ENCODE results near the gene GRIN2B. TPM values are rescaled to one million over a fixed set of nuclear protein-coding genes. Genes with fewer than 3 reads are reported as not detected.
A peak's percentile ranks its signal among the peaks of the same experiment; 100 is the strongest.

Gene GRIN2B
- total RNA-seq, 2 donors from 2014 or later: 2.1 to 8.1 TPM

DNA sequence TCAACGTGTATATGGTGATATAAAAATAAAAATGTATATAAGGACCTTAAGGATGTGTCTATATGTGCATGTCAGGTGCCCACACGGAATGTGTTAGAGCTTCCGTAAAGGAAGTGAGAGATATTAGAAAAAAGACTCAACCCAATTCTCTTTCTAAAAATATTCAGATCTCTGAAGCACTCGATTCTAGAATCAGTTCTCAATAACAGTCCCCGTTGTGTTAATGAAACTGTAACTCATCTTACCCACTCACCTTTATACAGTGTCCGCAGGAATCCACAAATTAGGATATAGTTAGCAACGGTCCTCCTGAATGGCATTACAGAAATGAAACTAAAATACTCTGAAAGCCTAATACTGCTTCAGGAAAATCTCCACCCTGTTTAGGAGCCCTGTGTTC, 29.3 kb downstream of the GRIN2B start:
- Histone ChIP-seq H3K4me3 (ENCODE audit: low read length) (no peak overlapping the region), H3K27me3 (ENCODE audit: control insufficient read depth, insufficient read depth, low read length, poor library complexity, severe bottlenecking) (no peaks in the 10 kb centered on the region), H3K27ac (ENCODE audit: low read depth, low read length) (no peak overlapping the region), H3K9ac (ENCODE audit: extremely low read depth, low read length, poor library complexity, severe bottlenecking) (no peak overlapping the region), H3K36me3 (ENCODE audit: control insufficient read depth, insufficient read depth, low read length) (no peaks in the 10 kb centered on the region), H3K4me1 (ENCODE audit: control insufficient read depth, insufficient read depth, low read length) (no peaks in the 10 kb centered on the region), H3K9me3 (ENCODE audit: control insufficient read depth, low read length) (peaks cover 16% of the 10 kb centered on the region)
- Mint-ChIP-seq H3K27ac (no peak overlapping the region), H3K36me3 (ENCODE audit: low read depth) (peaks cover 2% of the 10 kb centered on the region), H3K27me3 (ENCODE audit: insufficient read depth) (peaks cover 71% of the 10 kb centered on the region), H3K4me3 (no peak overlapping the region), H3K4me1 (peaks cover 19% of the 10 kb centered on the region), H3K9me3 (peaks cover 3% of the 10 kb centered on the region)
- TF ChIP-seq, protein P1, sequence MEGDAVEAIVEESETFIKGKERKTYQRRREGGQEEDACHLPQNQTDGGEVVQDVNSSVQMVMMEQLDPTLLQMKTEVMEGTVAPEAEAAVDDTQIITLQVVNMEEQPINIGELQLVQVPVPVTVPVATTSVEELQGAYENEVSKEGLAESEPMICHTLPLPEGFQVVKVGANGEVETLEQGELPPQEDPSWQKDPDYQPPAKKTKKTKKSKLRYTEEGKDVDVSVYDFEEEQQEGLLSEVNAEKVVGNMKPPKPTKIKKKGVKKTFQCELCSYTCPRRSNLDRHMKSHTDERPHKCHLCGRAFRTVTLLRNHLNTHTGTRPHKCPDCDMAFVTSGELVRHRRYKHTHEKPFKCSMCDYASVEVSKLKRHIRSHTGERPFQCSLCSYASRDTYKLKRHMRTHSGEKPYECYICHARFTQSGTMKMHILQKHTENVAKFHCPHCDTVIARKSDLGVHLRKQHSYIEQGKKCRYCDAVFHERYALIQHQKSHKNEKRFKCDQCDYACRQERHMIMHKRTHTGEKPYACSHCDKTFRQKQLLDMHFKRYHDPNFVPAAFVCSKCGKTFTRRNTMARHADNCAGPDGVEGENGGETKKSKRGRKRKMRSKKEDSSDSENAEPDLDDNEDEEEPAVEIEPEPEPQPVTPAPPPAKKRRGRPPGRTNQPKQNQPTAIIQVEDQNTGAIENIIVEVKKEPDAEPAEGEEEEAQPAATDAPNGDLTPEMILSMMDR (conservative IDR thresholded peaks at IDR 0.05): no peak
- DNase-seq: no peak
- WGBS, 2 experiments (ENCODE audit: insufficient coverage in 1 of 2, insufficient read length in 1 of 2): 96 to 100% methylated on average over 5 to 7 of the region's 7 CpGs

DNA sequence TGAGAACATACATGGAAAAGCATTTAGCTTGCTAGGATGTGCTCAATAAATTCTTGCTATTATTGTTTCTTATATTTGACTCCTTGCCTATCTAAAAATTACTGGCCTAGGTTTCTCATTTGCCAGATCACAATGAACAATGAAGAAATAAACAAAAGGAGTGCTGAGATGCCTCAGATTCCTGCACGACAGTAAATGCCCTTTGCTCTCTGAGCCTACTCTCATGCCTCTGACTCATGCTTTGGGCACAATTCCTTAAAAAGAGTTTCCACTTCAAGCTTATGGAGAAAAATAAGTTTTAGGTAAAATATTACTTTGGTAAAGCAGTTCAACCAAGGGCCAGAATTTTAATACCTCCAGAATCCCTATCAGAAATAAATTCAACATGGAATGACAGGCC, 30.9 kb downstream of the GRIN2B start:
- Mint-ChIP-seq H3K27ac (no peak overlapping the region), H3K36me3 (ENCODE audit: low read depth) (peaks cover 2% of the 10 kb centered on the region), H3K9me3 (peaks cover 3% of the 10 kb centered on the region), H3K4me1 (peaks cover 27% of the 10 kb centered on the region), H3K27me3 (ENCODE audit: insufficient read depth) (peaks cover 61% of the 10 kb centered on the region), H3K4me3 (no peak overlapping the region)
- 30 to 65% methylated on average over 1 of the region's 1 CpG for WGBS, 2 experiments (ENCODE audit: insufficient coverage in 1 of 2, insufficient read length in 1 of 2)
- DNase-seq: no peak
- Histone ChIP-seq H3K4me3 (ENCODE audit: low read length) (no peak overlapping the region), H3K9ac (ENCODE audit: extremely low read depth, low read length, poor library complexity, severe bottlenecking) (no peak overlapping the region), H3K27me3 (ENCODE audit: control insufficient read depth, insufficient read depth, low read length, poor library complexity, severe bottlenecking) (no peaks in the 10 kb centered on the region), H3K27ac (ENCODE audit: low read depth, low read length) (peak overlapping the region; percentile 27), H3K9me3 (ENCODE audit: control insufficient read depth, low read length) (peaks cover 10% of the 10 kb centered on the region), H3K36me3 (ENCODE audit: control insufficient read depth, insufficient read depth, low read length) (no peaks in the 10 kb centered on the region), H3K4me1 (ENCODE audit: control insufficient read depth, insufficient read depth, low read length) (peaks cover 5% of the 10 kb centered on the region)
- TF ChIP-seq, protein P1 (conservative IDR thresholded peaks at IDR 0.05): no peak

DNA sequence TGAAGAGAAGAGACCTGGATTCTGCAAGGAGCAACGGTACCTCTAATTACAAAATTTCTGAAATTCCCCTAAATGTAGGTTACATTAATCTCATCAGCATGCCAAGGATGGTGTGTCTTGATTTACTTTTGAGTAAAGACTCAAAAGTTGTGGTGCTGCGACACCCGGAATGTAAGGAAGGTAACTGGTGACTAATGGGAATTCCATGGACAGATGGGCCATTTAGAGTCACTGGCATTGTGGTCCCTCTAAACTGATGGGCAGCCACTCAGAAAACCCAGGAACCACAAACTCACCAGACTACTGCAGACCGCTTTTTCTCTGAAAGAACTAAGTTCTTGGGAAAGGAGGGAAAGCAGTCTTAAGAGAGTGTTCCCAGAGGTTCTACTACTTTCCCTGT, 32.8 kb downstream of the GRIN2B start:
- H3K9ac ChIP-seq (ENCODE audit: extremely low read depth, low read length, poor library complexity, severe bottlenecking): no peak overlapping the region
- no peak overlapping the region for H3K27ac Mint-ChIP-seq

More for the DNA sequence above, 32.8 kb downstream of the GRIN2B start:
- no peaks in the 10 kb centered on the region for H3K9me3 Mint-ChIP-seq
- no peaks in the 10 kb centered on the region for H3K36me3 Mint-ChIP-seq (ENCODE audit: low read depth)
- Histone ChIP-seq H3K27ac (ENCODE audit: low read depth, low read length) (no peak overlapping the region), H3K36me3 (ENCODE audit: control insufficient read depth, insufficient read depth, low read length) (no peaks in the 10 kb centered on the region), H3K4me1 (ENCODE audit: control insufficient read depth, insufficient read depth, low read length) (peaks cover 12% of the 10 kb centered on the region), H3K4me3 (ENCODE audit: low read length) (no peak overlapping the region), H3K9me3 (ENCODE audit: control insufficient read depth, low read length) (no peaks in the 10 kb centered on the region), H3K27me3 (ENCODE audit: control insufficient read depth, insufficient read depth, low read length, poor library complexity, severe bottlenecking) (no peaks in the 10 kb centered on the region)
- peaks cover 42% of the 10 kb centered on the region for H3K4me1 Mint-ChIP-seq
- peaks cover 59% of the 10 kb centered on the region for H3K27me3 Mint-ChIP-seq (ENCODE audit: insufficient read depth)
- no peak for DNase-seq
- 96 to 100% methylated on average over 3 to 4 of the region's 4 CpGs for WGBS, 2 experiments (ENCODE audit: insufficient coverage in 1 of 2, insufficient read length in 1 of 2)
- TF ChIP-seq, protein P1 (conservative IDR thresholded peaks at IDR 0.05): no peak
- H3K4me3 Mint-ChIP-seq: no peak overlapping the region
